ENCODE data around the gene PRTN3. TPM values are rescaled to one million over a fixed set of nuclear protein-coding genes. Genes with fewer than 3 reads are reported as not detected.

The PRTN3 gene
- total and polyA plus RNA-seq, 4 donors: not detected

DNA sequence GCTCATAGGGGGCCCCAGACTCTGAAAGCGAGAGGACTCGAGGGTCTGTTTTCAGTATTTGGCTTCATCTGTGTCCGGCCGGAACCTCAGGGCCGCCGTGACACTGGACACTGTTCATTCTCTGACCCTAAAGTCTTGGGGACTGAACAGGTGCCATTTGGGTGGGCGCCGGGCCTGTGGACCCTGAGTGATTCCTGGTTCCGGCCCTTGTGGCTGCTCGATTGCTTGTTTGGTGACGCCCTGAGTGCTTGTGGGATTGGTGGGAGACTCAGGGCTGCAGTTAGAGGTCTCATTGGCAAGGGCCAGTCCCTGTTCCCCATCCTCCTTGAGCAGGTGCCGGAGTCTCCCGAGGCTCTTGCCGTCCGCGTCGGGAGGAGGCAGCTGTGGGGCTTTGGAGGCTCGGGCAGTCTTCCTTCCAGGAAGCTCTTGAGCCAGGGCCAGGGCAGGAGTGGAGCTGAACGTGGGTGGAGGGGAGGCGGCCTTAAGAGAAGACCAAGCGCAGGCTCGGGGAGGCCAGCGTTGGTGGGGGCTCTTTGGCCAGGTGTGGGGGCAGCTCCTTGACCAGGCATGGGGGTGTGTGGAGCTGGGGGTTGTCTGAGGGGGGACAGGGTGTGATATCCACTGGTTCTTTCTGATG, 38.8 kb upstream of the PRTN3 start:
- no peaks in the 10 kb centered on the region for H3K9me3 ChIP-seq (ENCODE audit: control insufficient read depth, low read length)
- H3K27ac ChIP-seq (ENCODE audit: low read depth in 1 of 2, low read length in 2 of 2): no peak overlapping the region
- H3K4me1 ChIP-seq (ENCODE audit: control insufficient read depth in 1 of 2, insufficient read depth in 2 of 2, low read length in 2 of 2): peaks cover 3% of the 10 kb centered on the region in 2 donors
- intact Hi-C loops (cut with DNase I): no loop called here
- 9 to 11% methylated on average over 23 of the region's 23 CpGs for WGBS, 2 donors
- DNase-seq: no peak
- no peaks in the 10 kb centered on the region for H3K27me3 ChIP-seq (ENCODE audit: control insufficient read depth in 1 of 2, insufficient read depth in 2 of 2, low read length in 1 of 2)
- no peak overlapping the region for H3K4me3 ChIP-seq (ENCODE audit: low read length in 2 of 2)
- ATAC-seq (ENCODE audit: low FRiP score): no peak
- peaks cover 3 to 15% of the 10 kb centered on the region in 2 donors for H3K36me3 ChIP-seq (ENCODE audit: control insufficient read depth in 1 of 2, insufficient read depth in 2 of 2, low read length in 1 of 2)

DNA sequence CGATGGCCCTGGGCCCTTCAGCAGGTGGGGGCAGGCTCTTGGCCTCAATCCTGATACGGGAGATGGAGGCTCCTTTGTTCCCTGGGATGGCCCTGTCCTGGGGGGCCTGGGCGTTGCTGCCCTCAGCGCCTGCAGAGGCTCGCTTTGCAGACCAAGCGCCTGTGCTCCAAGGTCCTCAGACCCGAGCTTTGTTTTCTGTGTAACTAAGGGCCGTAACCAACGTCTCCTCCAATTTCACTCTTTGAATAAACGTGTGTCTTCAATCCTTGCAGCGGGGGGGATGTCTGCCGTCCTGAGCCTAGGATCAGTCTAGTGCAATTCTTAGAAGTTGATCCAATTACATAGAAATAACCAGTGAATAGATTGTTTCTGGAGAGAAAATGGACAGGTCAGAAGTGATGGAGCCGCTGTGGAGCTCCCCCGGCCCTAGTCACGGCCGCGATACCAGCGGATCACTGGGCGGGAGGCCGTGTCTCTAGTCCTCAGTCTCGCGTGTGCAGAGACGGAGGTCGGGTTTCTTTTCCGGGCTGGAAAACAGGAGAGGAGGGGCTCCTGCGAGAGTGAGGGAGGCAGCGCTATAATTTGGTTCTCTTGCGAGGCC, 38.2 kb upstream of the PRTN3 start:
- WGBS, 2 donors: 46 to 56% methylated on average over 28 of the region's 28 CpGs
- no peak overlapping the region for H3K27ac ChIP-seq (ENCODE audit: low read depth in 1 of 2, low read length in 2 of 2)
- peaks cover 3% of the 10 kb centered on the region in 2 donors for H3K4me1 ChIP-seq (ENCODE audit: control insufficient read depth in 1 of 2, insufficient read depth in 2 of 2, low read length in 2 of 2)
- H3K9me3 ChIP-seq (ENCODE audit: control insufficient read depth, low read length): no peaks in the 10 kb centered on the region
- peaks cover 3 to 15% of the 10 kb centered on the region in 2 donors for H3K36me3 ChIP-seq (ENCODE audit: control insufficient read depth in 1 of 2, insufficient read depth in 2 of 2, low read length in 1 of 2)
- H3K4me3 ChIP-seq (ENCODE audit: low read length in 2 of 2): no peak overlapping the region
- intact Hi-C loops (cut with DNase I): no loop called here
- no peaks in the 10 kb centered on the region for H3K27me3 ChIP-seq (ENCODE audit: control insufficient read depth in 1 of 2, insufficient read depth in 2 of 2, low read length in 1 of 2)
- no peak for DNase-seq
- ATAC-seq (ENCODE audit: low FRiP score): no peak

DNA sequence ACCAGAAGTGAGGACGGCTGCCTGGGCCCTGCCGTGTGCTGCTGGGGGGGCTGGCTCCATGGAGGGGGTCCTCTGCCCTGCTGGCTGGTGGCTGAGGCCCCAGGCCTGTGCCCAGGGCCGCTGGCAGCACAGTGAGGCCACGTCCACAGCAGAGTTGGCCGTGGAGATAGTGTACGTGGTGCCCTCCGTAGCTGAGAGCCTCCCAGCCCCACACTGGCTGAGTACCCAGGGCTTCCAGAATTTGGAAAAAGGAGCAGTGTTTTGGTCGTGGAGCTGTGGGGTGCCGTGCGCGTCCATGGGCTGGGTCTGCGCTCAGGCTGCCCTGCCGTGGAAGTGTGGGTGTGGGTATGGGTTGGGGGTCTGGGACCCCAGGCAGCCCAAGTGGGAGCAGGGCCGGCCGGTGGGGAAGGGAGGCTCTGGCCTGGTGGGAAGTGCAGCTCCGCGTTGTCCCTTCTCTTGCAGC, 37.7 kb upstream of the PRTN3 start:
- no peak overlapping the region for H3K27ac ChIP-seq (ENCODE audit: low read depth in 1 of 2, low read length in 2 of 2)
- H3K9me3 ChIP-seq (ENCODE audit: control insufficient read depth, low read length): no peaks in the 10 kb centered on the region
- H3K4me1 ChIP-seq (ENCODE audit: control insufficient read depth in 1 of 2, insufficient read depth in 2 of 2, low read length in 2 of 2): peaks cover 3% of the 10 kb centered on the region in 2 donors
- WGBS, 2 donors: 80 to 82% methylated on average over 17 of the region's 17 CpGs
- H3K27me3 ChIP-seq (ENCODE audit: control insufficient read depth in 1 of 2, insufficient read depth in 2 of 2, low read length in 1 of 2): no peaks in the 10 kb centered on the region
- no peak overlapping the region for H3K4me3 ChIP-seq (ENCODE audit: low read length in 2 of 2)
- peaks cover 3 to 15% of the 10 kb centered on the region in 2 donors for H3K36me3 ChIP-seq (ENCODE audit: control insufficient read depth in 1 of 2, insufficient read depth in 2 of 2, low read length in 1 of 2)
- intact Hi-C loops (cut with DNase I): no loop called here
- ATAC-seq (ENCODE audit: low FRiP score) (no peak), DNase-seq (no peak)

DNA sequence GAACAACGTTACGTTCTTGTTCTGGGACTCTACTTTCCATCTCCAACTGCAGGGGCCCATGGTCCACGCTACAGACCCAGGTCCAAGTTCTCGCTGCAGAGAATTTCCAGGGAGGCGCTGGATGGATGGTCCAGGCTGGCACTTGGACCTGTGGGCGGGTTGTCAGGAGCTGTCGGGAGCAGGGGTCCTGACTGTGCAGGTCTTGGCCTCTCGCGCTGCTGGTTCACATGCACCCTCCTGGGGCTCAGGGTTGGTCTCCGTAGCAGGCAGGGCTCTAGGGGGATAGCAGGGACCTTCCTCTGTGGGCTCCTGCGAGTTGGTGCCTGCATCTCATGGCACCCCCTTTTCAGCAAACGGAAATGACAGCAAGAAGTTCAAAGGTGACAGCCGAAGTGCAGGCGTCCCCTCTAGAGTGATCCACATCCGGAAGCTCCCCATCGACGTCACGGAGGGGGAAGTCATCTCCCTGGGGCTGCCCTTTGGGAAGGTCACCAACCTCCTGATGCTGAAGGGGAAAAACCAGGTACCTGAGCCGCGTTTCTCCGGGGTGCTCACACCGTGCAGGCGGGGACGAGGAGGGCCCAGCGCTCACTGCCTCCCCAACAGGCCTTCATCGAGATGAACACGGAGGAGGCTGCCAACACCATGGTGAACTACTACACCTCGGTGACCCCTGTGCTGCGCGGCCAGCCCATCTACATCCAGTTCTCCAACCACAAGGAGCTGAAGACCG, 36.9 kb upstream of the PRTN3 start:
- ATAC-seq (ENCODE audit: low FRiP score): no peak
- no peak for DNase-seq
- Histone ChIP-seq H3K4me1 (ENCODE audit: control insufficient read depth in 1 of 2, insufficient read depth in 2 of 2, low read length in 2 of 2) (peaks cover 3% of the 10 kb centered on the region in 2 donors), H3K36me3 (ENCODE audit: control insufficient read depth in 1 of 2, insufficient read depth in 2 of 2, low read length in 1 of 2) (peaks cover 3 to 15% of the 10 kb centered on the region in 2 donors), H3K27me3 (ENCODE audit: control insufficient read depth in 1 of 2, insufficient read depth in 2 of 2, low read length in 1 of 2) (no peaks in the 10 kb centered on the region), H3K4me3 (ENCODE audit: low read length in 2 of 2) (no peak overlapping the region), H3K27ac (ENCODE audit: low read depth in 1 of 2, low read length in 2 of 2) (no peak overlapping the region), H3K9me3 (ENCODE audit: control insufficient read depth, low read length) (no peaks in the 10 kb centered on the region)
- intact Hi-C loops (cut with DNase I): no loop called here
- WGBS, 2 donors: 85 to 86% methylated on average over 31 of the region's 31 CpGs

DNA sequence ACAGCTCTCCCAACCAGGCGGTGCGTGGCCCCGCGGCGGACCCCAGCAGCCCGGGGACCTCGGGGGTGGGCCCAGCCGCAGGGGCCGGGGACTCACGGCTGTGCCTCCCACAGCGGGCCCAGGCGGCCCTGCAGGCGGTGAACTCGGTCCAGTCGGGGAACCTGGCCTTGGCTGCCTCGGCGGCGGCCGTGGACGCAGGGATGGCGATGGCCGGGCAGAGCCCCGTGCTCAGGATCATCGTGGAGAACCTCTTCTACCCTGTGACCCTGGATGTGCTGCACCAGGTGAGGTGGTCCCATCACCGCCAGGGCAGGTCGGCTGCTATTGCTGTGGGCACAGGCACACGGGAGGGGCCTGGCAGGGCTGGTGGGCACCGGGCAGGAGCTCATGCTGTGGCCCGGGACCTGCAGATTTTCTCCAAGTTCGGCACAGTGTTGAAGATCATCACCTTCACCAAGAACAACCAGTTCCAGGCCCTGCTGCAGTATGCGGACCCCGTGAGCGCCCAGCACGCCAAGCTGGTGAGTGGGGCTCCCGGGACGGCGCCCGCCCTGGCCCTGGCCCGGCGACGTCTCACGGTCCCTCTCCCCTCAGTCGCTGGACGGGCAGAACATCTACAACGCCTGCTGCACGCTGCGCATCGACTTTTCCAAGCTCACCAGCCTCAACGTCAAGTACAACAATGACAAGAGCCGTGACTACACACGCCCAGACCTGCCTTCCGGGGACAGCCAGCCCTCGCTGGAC, 36.2 kb upstream of the PRTN3 start:
- 89 to 90% methylated on average over 53 of the region's 53 CpGs for WGBS, 2 donors
- ATAC-seq (ENCODE audit: low FRiP score) (no peak), DNase-seq (no peak)
- H3K9me3 ChIP-seq (ENCODE audit: control insufficient read depth, low read length): no peaks in the 10 kb centered on the region
- H3K27ac ChIP-seq (ENCODE audit: low read depth in 1 of 2, low read length in 2 of 2): no peak overlapping the region
- peaks cover 3 to 15% of the 10 kb centered on the region in 2 donors for H3K36me3 ChIP-seq (ENCODE audit: control insufficient read depth in 1 of 2, insufficient read depth in 2 of 2, low read length in 1 of 2)
- no peak overlapping the region for H3K4me3 ChIP-seq (ENCODE audit: low read length in 2 of 2)
- peaks cover 3% of the 10 kb centered on the region in 2 donors for H3K4me1 ChIP-seq (ENCODE audit: control insufficient read depth in 1 of 2, insufficient read depth in 2 of 2, low read length in 2 of 2)
- intact Hi-C loops (cut with DNase I): no loop called here
- H3K27me3 ChIP-seq (ENCODE audit: control insufficient read depth in 1 of 2, insufficient read depth in 2 of 2, low read length in 1 of 2): no peaks in the 10 kb centered on the region

DNA sequence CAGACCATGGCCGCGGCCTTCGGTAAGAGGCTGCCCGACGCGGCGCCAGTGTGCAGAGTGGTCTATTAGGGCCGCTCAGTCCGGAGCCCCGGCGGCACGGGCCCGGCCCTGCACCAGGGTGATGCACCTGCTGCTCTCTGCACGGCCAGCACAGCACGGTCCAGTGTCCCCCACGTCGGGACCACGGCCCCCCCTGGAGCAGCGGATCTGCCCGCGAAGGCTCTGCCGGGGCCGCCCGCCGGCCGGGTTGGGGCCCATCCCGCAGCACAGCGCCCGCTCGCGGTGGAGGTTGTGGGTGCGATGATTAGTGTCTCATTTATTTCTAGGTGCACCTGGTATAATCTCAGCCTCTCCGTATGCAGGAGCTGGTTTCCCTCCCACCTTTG, 35.6 kb upstream of the PRTN3 start:
- DNase-seq: no peak
- WGBS, 2 donors: 89 to 90% methylated on average over 33 of the region's 33 CpGs
- peaks cover 3% of the 10 kb centered on the region in 2 donors for H3K4me1 ChIP-seq (ENCODE audit: control insufficient read depth in 1 of 2, insufficient read depth in 2 of 2, low read length in 2 of 2)
- peaks cover 3 to 15% of the 10 kb centered on the region in 2 donors for H3K36me3 ChIP-seq (ENCODE audit: control insufficient read depth in 1 of 2, insufficient read depth in 2 of 2, low read length in 1 of 2)
- intact Hi-C loops (cut with DNase I): no loop called here
- no peaks in the 10 kb centered on the region for H3K9me3 ChIP-seq (ENCODE audit: control insufficient read depth, low read length)
- H3K27me3 ChIP-seq (ENCODE audit: control insufficient read depth in 1 of 2, insufficient read depth in 2 of 2, low read length in 1 of 2): no peaks in the 10 kb centered on the region
- no peak overlapping the region for H3K4me3 ChIP-seq (ENCODE audit: low read length in 2 of 2)
- ATAC-seq (ENCODE audit: low FRiP score): no peak
- H3K27ac ChIP-seq (ENCODE audit: low read depth in 1 of 2, low read length in 2 of 2): no peak overlapping the region

DNA sequence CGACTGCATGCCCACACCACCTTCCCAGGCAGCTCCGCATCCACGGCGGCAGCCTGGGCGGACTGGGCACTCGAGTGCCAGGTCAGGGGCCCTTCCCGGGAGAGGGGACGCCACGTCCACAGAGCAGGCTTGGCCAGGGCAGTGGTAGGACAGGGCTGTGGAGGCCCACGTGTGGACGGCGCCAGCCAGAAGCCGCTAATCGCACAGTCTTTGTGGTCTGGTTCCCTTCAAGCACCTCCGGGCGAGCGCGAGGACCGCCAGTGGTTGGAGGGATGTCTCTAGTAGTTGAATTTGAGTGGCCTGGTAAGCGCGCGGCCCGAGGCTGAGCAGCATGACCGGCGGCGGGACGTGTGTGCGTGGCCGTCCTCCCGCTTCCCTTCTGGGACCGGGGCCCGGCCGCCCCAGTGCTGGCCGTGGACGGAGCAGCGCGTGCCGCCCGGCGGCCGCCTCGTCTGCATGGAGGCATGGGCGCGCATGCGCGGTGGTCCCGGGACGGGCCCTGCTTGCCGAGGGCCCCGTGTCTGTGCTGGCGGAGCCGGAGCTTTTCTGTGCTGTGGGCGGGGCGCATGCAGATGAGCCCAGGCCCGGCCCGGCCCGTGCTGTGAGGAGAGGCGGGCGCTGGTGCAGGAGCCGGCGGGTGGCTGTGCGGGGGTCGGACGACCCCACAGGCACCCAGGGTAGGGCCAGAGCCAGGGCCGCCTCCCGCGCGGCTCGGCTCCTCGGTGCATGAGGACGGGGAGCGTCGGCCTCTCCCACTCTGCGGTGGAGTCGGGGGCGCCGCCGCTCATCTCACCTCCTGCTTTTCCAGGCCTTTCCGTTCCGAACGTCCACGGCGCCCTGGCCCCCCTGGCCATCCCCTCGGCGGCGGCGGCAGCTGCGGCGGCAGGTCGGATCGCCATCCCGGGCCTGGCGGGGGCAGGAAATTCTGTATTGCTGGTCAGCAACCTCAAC, 34.9 kb upstream of the PRTN3 start:
- no peak for ATAC-seq (ENCODE audit: low FRiP score)
- Histone ChIP-seq H3K9me3 (ENCODE audit: control insufficient read depth, low read length) (no peaks in the 10 kb centered on the region), H3K36me3 (ENCODE audit: control insufficient read depth in 1 of 2, insufficient read depth in 2 of 2, low read length in 1 of 2) (peaks cover 3 to 19% of the 10 kb centered on the region in 2 donors), H3K4me3 (ENCODE audit: low read length in 2 of 2) (no peak overlapping the region), H3K27me3 (ENCODE audit: control insufficient read depth in 1 of 2, insufficient read depth in 2 of 2, low read length in 1 of 2) (no peaks in the 10 kb centered on the region), H3K27ac (ENCODE audit: low read depth in 1 of 2, low read length in 2 of 2) (no peak overlapping the region), H3K4me1 (ENCODE audit: control insufficient read depth in 1 of 2, insufficient read depth in 2 of 2, low read length in 2 of 2) (no peaks in the 10 kb centered on the region)
- no peak for DNase-seq
- WGBS, 2 donors: 88 to 89% methylated on average over 80 to 93 of the region's 93 CpGs
- intact Hi-C loops (cut with DNase I): no loop called here
